WTC11 (cell line): ENCODE measurements around the gene TP63. TPM values are rescaled to one million over a fixed set of nuclear protein-coding genes. Genes with fewer than 3 reads are reported as not detected.

Experiments
- ATAC-seq: fragments of 200-7000 bp; cut with Tn5 transposase; 2 replicates; pipeline ENCODE4 v1.10.0; 2021; ENCODE audit warnings: mild to moderate bottlenecking, moderate library complexity
- CTCF ChIA-PET: fragments of 300-600 bp; sonication (Branson Sonifier 250); formaldehyde crosslinking; loops from one replicate; lab custom pipeline; 2021; ENCODE audit warnings: antibody characterized with exemption; lab: Charles Lee
- POLR2A ChIA-PET: fragments of 350-600 bp; sonication (Branson Sonifier 250); formaldehyde crosslinking; loops from one replicate; lab custom pipeline; 2021; ENCODE audit warnings: antibody characterized with exemption; lab: Charles Lee
- DNase-seq: peaks from one replicate; pipeline ENCODE4 v3.0.0; 2021; ENCODE audit warnings: low spot score
- H3K27ac Mint-ChIP-seq: 2 replicates; pipeline ENCODE4 v1.8.0; 2021; ENCODE audit warnings: mixed read lengths
- H3K27me3 Mint-ChIP-seq: 2 replicates; pipeline ENCODE4 v1.8.0; 2021; ENCODE audit warnings: low read depth, mild to moderate bottlenecking, moderate library complexity, mixed read lengths
- H3K36me3 Mint-ChIP-seq: 2 replicates; pipeline ENCODE4 v1.8.0; 2021; ENCODE audit warnings: mixed read lengths
- H3K4me1 Mint-ChIP-seq: 2 replicates; pipeline ENCODE4 v1.8.0; 2022; ENCODE audit warnings: mixed read lengths
- H3K4me3 Mint-ChIP-seq: 2 replicates; pipeline ENCODE4 v1.8.0; 2021; ENCODE audit warnings: mild to moderate bottlenecking, moderate library complexity, mixed read lengths
- H3K9me3 Mint-ChIP-seq: 2 replicates; pipeline ENCODE4 v1.8.0; 2021; ENCODE audit warnings: mixed read lengths
- ELF4 ChIP-seq: sonication (generic); formaldehyde crosslinking; IDR thresholded peaks from 2 replicates; pipeline ENCODE4 v1.8.1; 2022; ENCODE audit warnings: low read depth, mild to moderate bottlenecking, moderate library complexity, missing genetic modification reagents
- EMX1 ChIP-seq: fragments of 250-450 bp; sonication (Bioruptor Pico); IDR thresholded peaks from 2 replicates; pipeline ENCODE4 v1.8.0; 2021; ENCODE audit warnings: mild to moderate bottlenecking
- ETV6 ChIP-seq: sonication (generic); formaldehyde crosslinking; IDR thresholded peaks from 2 replicates; pipeline ENCODE4 v1.8.1; 2022; ENCODE audit warnings: mild to moderate bottlenecking, missing genetic modification reagents
- FOXJ3 ChIP-seq: sonication (generic); formaldehyde crosslinking; IDR thresholded peaks from 2 replicates; pipeline ENCODE4 v1.9.0; 2021; ENCODE audit warnings: missing genetic modification reagents, mild to moderate bottlenecking, borderline replicate concordance
- GABPB1 ChIP-seq: sonication (generic); formaldehyde crosslinking; IDR thresholded peaks from 2 replicates; pipeline ENCODE4 v1.8.1; 2023; ENCODE audit warnings: mild to moderate bottlenecking, missing genetic modification reagents
- GTF2I ChIP-seq: fragments of 250-450 bp; sonication (Bioruptor Pico); conservative IDR thresholded peaks from 2 replicates; pipeline ENCODE4 v1.4.0; 2021; ENCODE audit warnings: mild to moderate bottlenecking
- MXD4 ChIP-seq: fragments of 250-450 bp; sonication (Bioruptor Pico); IDR thresholded peaks from 2 replicates; pipeline ENCODE4 v1.8.0; 2021; ENCODE audit warnings: mild to moderate bottlenecking, moderate library complexity, borderline replicate concordance
- NFE2L1 ChIP-seq: sonication (generic); formaldehyde crosslinking; IDR thresholded peaks from 2 replicates; pipeline ENCODE4 v1.8.1; 2023; ENCODE audit warnings: missing genetic modification reagents
- SOX15 ChIP-seq: fragments of 250-450 bp; sonication (Bioruptor Pico); IDR thresholded peaks from 2 replicates; pipeline ENCODE4 v1.9.0; 2021; ENCODE audit warnings: mild to moderate bottlenecking
- TCF7 ChIP-seq: sonication (generic); formaldehyde crosslinking; IDR thresholded peaks from 2 replicates; pipeline ENCODE4 v1.8.0; 2022; ENCODE audit warnings: mild to moderate bottlenecking, low read depth, missing genetic modification reagents, moderate library complexity
- ZBTB21 ChIP-seq: sonication (generic); formaldehyde crosslinking; IDR thresholded peaks from 2 replicates; pipeline ENCODE4 v1.8.1; 2023; ENCODE audit warnings: mild to moderate bottlenecking, missing genetic modification reagents, borderline replicate concordance
- ZNF396 ChIP-seq: fragments of 250-450 bp; sonication (Bioruptor Pico); IDR thresholded peaks from 2 replicates; pipeline ENCODE4 v1.8.0; 2021; ENCODE audit warnings: mild to moderate bottlenecking, moderate library complexity, borderline replicate concordance
- ZNF416 ChIP-seq: fragments of 250-450 bp; sonication (Bioruptor Pico); IDR thresholded peaks from 2 replicates; pipeline ENCODE4 v1.9.0; 2021; ENCODE audit warnings: mild to moderate bottlenecking, inconsistent platforms
- ZNF423 ChIP-seq: fragments of 250-450 bp; sonication (Bioruptor Pico); IDR thresholded peaks from 2 replicates; pipeline ENCODE4 v2.1.2; 2022; ENCODE audit warnings: mild to moderate bottlenecking, moderate library complexity
- ZNF671 ChIP-seq: fragments of 250-450 bp; sonication (Bioruptor Pico); IDR thresholded peaks from 2 replicates; pipeline ENCODE4 v1.8.0; 2021; ENCODE audit warnings: mild to moderate bottlenecking
- total RNA-seq: library from RNA; stranded (reverse); gene quantifications from 3 replicates; pipeline ENCODE4 v1.2.3, GENCODE V29; 2021
- TF ChIP-seq, protein P1 (sequence below): sonication (generic); formaldehyde crosslinking; IDR thresholded peaks from 2 replicates; pipeline ENCODE4 v1.8.0; 2022; ENCODE audit warnings: mild to moderate bottlenecking, missing genetic modification reagents
- TF ChIP-seq, protein P2 (sequence below): sonication (generic); formaldehyde crosslinking; conservative IDR thresholded peaks from 2 replicates; pipeline ENCODE4 v1.8.1; 2022; ENCODE audit warnings: mild to moderate bottlenecking, missing genetic modification reagents
- TF ChIP-seq, protein P3 (sequence below): sonication (generic); formaldehyde crosslinking; IDR thresholded peaks from 2 replicates; pipeline ENCODE4 v1.8.0; 2022; ENCODE audit warnings: mild to moderate bottlenecking, missing genetic modification reagents
- TF ChIP-seq, protein P4 (sequence below): sonication (generic); formaldehyde crosslinking; IDR thresholded peaks from 2 replicates; pipeline ENCODE4 v1.8.0; 2023; ENCODE audit warnings: missing genetic modification reagents, mild to moderate bottlenecking, borderline replicate concordance
- TF ChIP-seq, protein P5 (sequence below): sonication (generic); formaldehyde crosslinking; IDR thresholded peaks from 2 replicates; pipeline ENCODE4 v1.8.0; 2023; ENCODE audit warnings: missing genetic modification reagents
- TF ChIP-seq, protein P6 (sequence below): sonication (generic); formaldehyde crosslinking; IDR thresholded peaks from 2 replicates; pipeline ENCODE4 v1.8.0; 2022; ENCODE audit warnings: mild to moderate bottlenecking, missing genetic modification reagents
- TF ChIP-seq, protein P7 (sequence below): sonication (generic); formaldehyde crosslinking; IDR thresholded peaks from 2 replicates; pipeline ENCODE4 v1.8.1; 2022; ENCODE audit warnings: mild to moderate bottlenecking, missing genetic modification reagents, moderate library complexity, borderline replicate concordance
- TF ChIP-seq, protein P8 (sequence below): fragments of 250-450 bp; sonication (Bioruptor Pico); conservative IDR thresholded peaks from 2 replicates; pipeline ENCODE4 v1.9.0; 2021; ENCODE audit warnings: mild to moderate bottlenecking
- TF ChIP-seq, protein P9 (sequence below): fragments of 250-450 bp; sonication (Bioruptor Pico); IDR thresholded peaks from 2 replicates; pipeline ENCODE4 v1.9.0; 2021; ENCODE audit warnings: moderate library complexity, mild to moderate bottlenecking, inconsistent platforms, borderline replicate concordance

Gene TP63
- total RNA-seq, 1 experiment from 2014 or later = 0.09 TPM

DNA sequence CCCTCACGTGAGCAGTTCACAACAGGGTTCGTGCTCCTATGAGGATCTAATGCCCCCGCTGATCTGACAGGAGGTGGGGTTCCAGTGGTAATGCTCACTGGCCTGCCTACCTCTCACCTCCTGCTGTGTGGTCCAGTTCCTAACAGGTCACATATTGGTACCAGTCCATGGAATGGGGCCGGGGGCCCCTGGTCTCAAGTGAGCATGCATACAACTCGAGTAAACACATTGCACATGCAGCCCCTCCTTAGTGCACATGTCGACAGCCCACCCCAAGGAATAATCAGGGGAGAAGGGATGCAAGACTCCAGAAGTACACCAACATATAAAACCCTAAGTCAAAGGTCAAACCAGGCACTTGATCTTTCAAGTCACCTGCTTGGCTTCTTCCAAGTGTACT is 127.0 kb downstream of the TP63 start:
- ATAC-seq = no peak
- H3K36me3 Mint-ChIP-seq = peaks cover 29% of the 10 kb centered on the region
- POLR2A ChIA-PET = no interaction called here
- CTCF ChIA-PET = no interaction called here
- no peak overlapping the region for H3K4me3 Mint-ChIP-seq
- peaks cover 12% of the 10 kb centered on the region for H3K27me3 Mint-ChIP-seq
- no peak for DNase-seq
- no peak overlapping the region for H3K27ac Mint-ChIP-seq
- TF ChIP-seq MXD4 (no peak), ZNF671 (no peak), GABPB1 (CRISPR knock-in tag) (no peak), ZNF423 (CRISPR knock-in tag) (no peak), SOX15 (CRISPR knock-in tag) (no peak), ZBTB21 (CRISPR knock-in tag) (no peak), EMX1 (CRISPR knock-in tag) (no peak), GTF2I (CRISPR knock-in tag) (no peak), ZNF416 (CRISPR knock-in tag) (no peak), TCF7 (no peak), ETV6 (no peak)
- TF ChIP-seq, protein P1, sequence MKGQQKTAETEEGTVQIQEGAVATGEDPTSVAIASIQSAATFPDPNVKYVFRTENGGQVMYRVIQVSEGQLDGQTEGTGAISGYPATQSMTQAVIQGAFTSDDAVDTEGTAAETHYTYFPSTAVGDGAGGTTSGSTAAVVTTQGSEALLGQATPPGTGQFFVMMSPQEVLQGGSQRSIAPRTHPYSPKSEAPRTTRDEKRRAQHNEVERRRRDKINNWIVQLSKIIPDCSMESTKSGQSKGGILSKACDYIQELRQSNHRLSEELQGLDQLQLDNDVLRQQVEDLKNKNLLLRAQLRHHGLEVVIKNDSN (CRISPR knock-in tag) = no peak
- TF ChIP-seq, protein P2, sequence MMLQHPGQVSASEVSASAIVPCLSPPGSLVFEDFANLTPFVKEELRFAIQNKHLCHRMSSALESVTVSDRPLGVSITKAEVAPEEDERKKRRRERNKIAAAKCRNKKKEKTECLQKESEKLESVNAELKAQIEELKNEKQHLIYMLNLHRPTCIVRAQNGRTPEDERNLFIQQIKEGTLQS (CRISPR knock-in tag) = no peak
- TF ChIP-seq, protein P3, sequence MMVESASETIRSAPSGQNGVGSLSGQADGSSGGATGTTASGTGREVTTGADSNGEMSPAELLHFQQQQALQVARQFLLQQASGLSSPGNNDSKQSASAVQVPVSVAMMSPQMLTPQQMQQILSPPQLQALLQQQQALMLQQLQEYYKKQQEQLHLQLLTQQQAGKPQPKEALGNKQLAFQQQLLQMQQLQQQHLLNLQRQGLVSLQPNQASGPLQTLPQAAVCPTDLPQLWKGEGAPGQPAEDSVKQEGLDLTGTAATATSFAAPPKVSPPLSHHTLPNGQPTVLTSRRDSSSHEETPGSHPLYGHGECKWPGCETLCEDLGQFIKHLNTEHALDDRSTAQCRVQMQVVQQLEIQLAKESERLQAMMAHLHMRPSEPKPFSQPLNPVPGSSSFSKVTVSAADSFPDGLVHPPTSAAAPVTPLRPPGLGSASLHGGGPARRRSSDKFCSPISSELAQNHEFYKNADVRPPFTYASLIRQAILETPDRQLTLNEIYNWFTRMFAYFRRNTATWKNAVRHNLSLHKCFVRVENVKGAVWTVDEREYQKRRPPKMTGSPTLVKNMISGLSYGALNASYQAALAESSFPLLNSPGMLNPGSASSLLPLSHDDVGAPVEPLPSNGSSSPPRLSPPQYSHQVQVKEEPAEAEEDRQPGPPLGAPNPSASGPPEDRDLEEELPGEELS (CRISPR knock-in tag) = no peak
- TF ChIP-seq, protein P4, sequence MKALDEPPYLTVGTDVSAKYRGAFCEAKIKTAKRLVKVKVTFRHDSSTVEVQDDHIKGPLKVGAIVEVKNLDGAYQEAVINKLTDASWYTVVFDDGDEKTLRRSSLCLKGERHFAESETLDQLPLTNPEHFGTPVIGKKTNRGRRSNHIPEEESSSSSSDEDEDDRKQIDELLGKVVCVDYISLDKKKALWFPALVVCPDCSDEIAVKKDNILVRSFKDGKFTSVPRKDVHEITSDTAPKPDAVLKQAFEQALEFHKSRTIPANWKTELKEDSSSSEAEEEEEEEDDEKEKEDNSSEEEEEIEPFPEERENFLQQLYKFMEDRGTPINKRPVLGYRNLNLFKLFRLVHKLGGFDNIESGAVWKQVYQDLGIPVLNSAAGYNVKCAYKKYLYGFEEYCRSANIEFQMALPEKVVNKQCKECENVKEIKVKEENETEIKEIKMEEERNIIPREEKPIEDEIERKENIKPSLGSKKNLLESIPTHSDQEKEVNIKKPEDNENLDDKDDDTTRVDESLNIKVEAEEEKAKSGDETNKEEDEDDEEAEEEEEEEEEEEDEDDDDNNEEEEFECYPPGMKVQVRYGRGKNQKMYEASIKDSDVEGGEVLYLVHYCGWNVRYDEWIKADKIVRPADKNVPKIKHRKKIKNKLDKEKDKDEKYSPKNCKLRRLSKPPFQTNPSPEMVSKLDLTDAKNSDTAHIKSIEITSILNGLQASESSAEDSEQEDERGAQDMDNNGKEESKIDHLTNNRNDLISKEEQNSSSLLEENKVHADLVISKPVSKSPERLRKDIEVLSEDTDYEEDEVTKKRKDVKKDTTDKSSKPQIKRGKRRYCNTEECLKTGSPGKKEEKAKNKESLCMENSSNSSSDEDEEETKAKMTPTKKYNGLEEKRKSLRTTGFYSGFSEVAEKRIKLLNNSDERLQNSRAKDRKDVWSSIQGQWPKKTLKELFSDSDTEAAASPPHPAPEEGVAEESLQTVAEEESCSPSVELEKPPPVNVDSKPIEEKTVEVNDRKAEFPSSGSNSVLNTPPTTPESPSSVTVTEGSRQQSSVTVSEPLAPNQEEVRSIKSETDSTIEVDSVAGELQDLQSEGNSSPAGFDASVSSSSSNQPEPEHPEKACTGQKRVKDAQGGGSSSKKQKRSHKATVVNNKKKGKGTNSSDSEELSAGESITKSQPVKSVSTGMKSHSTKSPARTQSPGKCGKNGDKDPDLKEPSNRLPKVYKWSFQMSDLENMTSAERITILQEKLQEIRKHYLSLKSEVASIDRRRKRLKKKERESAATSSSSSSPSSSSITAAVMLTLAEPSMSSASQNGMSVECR (CRISPR knock-in tag) = no peak
- H3K4me1 Mint-ChIP-seq = peaks cover 7% of the 10 kb centered on the region
- H3K9me3 Mint-ChIP-seq = peaks cover 33% of the 10 kb centered on the region

DNA sequence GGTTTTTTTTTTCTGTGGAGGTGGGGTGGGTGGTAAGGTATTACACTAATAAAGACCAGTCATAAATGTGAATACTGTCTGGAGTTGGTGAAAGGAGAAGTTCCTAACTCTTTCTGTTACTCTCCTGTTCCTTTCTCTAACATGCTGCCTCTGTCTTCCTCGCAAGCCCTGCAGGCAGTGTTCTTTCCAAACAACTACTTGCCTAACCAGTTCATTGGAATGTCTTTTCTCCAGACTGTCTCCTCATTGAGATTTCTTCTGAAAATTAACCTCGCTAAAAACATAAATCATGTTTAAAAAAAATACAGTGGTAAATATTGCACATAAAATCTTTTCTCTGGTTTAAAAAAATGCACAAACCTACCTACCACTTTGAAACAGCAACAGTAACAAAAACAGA is 135.2 kb downstream of the TP63 start:
- Mint-ChIP-seq H3K27me3 (peaks cover 18% of the 10 kb centered on the region), H3K4me1 (peaks cover 26% of the 10 kb centered on the region), H3K27ac (no peak overlapping the region), H3K9me3 (peaks cover 8% of the 10 kb centered on the region), H3K4me3 (no peak overlapping the region), H3K36me3 (peaks cover 5% of the 10 kb centered on the region)
- ChIA-PET POLR2A (no interaction called here), CTCF (no interaction called here)
- ATAC-seq (peak; percentile 71), DNase-seq (no peak)
- TF ChIP-seq, protein P5, sequence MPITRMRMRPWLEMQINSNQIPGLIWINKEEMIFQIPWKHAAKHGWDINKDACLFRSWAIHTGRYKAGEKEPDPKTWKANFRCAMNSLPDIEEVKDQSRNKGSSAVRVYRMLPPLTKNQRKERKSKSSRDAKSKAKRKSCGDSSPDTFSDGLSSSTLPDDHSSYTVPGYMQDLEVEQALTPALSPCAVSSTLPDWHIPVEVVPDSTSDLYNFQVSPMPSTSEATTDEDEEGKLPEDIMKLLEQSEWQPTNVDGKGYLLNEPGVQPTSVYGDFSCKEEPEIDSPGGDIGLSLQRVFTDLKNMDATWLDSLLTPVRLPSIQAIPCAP (CRISPR knock-in tag) = no peak
- TF ChIP-seq NFE2L1 (no peak), FOXJ3 (no peak), ZNF396 (CRISPR knock-in tag) (no peak), ELF4 (no peak), ZBTB21 (CRISPR knock-in tag) (no peak)
- TF ChIP-seq, protein P6, sequence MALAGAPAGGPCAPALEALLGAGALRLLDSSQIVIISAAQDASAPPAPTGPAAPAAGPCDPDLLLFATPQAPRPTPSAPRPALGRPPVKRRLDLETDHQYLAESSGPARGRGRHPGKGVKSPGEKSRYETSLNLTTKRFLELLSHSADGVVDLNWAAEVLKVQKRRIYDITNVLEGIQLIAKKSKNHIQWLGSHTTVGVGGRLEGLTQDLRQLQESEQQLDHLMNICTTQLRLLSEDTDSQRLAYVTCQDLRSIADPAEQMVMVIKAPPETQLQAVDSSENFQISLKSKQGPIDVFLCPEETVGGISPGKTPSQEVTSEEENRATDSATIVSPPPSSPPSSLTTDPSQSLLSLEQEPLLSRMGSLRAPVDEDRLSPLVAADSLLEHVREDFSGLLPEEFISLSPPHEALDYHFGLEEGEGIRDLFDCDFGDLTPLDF (CRISPR knock-in tag) = no peak
- TF ChIP-seq, protein P7, sequence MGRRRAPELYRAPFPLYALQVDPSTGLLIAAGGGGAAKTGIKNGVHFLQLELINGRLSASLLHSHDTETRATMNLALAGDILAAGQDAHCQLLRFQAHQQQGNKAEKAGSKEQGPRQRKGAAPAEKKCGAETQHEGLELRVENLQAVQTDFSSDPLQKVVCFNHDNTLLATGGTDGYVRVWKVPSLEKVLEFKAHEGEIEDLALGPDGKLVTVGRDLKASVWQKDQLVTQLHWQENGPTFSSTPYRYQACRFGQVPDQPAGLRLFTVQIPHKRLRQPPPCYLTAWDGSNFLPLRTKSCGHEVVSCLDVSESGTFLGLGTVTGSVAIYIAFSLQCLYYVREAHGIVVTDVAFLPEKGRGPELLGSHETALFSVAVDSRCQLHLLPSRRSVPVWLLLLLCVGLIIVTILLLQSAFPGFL (CRISPR knock-in tag) = no peak
- TF ChIP-seq, protein P8, sequence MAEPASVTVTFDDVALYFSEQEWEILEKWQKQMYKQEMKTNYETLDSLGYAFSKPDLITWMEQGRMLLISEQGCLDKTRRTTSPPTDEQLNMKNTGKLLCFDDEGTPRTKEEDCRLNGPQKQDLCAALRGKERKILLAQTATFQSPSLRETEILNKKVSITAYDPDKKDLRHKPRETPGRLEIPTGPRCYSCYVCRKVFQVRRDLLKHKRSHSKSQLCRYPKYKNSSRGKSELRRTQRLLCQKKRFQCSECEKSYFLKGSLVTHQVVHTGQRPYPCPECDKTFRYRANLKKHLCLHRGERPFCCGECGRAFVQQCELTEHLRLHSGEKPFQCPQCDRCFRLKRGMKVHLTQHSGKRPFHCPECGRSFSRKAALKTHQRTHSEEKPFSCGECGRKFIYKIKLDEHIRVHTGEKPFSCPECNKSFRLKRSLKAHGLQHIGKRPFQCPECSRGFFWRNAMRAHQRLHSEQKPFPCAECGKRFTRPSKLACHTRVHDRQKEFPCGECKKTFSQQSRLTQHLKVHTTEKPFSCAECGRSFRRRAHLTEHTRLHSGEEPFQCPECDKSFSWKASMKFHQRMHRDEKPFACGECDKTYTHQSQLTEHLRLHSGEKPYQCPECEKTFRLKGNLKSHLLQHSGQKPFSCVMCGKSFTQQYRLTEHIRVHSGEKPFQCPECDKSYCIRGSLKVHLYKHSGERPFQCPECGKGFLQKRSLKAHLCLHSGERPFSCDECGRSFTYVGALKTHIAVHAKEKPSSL (CRISPR knock-in tag) = no peak
- TF ChIP-seq, protein P9, sequence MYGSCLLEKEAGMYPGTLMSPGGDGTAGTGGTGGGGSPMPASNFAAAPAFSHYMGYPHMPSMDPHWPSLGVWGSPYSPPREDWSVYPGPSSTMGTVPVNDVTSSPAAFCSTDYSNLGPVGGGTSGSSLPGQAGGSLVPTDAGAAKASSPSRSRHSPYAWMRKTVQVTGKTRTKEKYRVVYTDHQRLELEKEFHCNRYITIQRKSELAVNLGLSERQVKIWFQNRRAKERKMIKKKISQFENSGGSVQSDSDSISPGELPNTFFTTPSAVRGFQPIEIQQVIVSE (CRISPR knock-in tag) = no peak
